ENCODE data around the gene HOXD11. TPM values are rescaled to one million over a fixed set of nuclear protein-coding genes. Genes with fewer than 3 reads are reported as not detected.

Gene HOXD11
- total RNA-seq, 4 donors from 2014 or later, result not detected

GRCh38 chr2:176111846-176112374 lies 4.8 kb downstream of the HOXD11 start:
- TF ChIP-seq CTCF (IDR thresholded peaks at IDR 0.05; ENCODE audit: low read depth), result no peak

GRCh38 chr2:176112375-176113302 lies 5.6 kb downstream of the HOXD11 start:
- TF ChIP-seq CTCF (IDR thresholded peaks at IDR 0.05; ENCODE audit: low read depth), result no peak

DNA sequence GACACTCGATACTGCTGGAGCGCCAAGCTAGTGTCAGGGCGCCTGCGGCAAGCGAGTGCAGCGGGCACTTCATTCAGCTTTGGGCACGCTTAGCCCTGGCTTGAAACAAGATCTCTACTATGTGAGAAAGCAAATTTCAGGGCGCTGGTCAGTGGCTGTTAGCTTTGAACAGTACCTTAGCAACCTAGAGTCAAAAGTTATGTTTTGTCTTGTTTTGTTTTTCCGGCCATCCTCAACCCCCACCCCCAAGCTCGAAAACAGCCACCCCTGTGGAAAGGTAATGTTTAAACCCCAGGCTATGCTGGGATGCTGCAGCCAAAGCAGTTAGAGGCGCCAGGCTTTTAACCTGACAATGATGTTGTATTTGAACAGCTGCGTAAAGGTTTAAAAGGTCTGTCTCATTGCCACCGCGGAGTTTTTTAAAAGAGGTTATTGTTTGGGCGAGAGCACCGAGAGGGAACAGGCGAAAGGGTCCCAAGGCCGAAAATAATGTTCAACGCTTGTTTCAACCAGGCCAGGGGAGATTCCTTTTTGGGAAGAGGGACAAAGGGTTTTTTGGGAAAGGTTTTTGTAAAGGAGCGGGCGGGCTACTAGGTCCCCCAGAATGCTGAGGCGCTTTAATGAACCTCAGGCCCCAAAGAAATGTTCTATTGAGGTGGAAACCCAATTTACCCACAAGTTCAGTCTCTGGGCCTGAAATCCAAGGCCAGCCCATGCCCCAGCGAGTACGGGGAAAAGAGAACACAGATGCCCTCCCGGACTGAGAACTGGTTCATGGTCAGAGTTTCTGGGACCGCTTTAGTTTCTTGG lies 7.2 kb downstream of the HOXD11 start:
- TF ChIP-seq CTCF (IDR thresholded peaks at IDR 0.05; ENCODE audit: low read depth), result no peak

DNA sequence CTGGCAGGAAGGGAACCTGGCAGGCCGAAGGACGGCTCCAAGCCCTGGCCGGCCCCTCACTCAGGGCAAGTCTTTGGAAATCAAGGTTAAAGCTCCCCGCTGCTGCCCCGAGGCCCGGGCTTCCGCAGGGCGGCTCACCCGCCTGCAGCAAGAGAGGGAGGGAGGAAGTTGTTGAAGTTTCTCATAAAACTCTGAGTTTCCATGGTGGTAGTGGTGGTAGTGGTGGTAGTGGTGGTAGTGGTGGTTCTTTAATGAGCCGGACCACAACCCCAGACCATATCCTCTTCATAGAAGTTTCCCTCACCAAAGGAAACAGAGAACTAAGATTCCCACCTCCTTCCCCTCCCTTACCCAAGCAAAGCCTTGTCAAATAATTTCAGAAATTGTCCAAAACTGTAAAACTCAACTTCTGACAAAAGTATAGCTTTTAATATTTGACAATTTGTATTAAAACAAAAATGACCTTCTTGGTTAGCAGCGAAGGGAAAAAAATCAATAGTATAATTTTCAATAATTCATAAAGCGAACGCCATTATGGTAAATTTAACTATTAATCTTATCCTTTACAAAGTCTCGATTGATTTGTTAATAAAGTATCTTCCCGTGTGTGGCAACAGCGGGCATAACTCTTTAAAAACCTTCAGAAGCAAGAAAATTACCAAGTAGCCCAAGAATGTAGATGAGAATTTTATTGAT lies 8.0 kb downstream of the HOXD11 start:
- TF ChIP-seq CTCF (IDR thresholded peaks at IDR 0.05; ENCODE audit: low read depth), result no peak

GRCh38 chr2:176115883-176116813 lies 9.1 kb downstream of the HOXD11 start, which contains the start of gene HOXD10:
HOXD10 (plus strand) TSS chr2:176116778; CDS start chr2:176116834, 56 bp downstream.
- no peak for TF ChIP-seq CTCF (IDR thresholded peaks at IDR 0.05; ENCODE audit: low read depth)

- no peak for TF ChIP-seq CTCF (IDR thresholded peaks at IDR 0.05; ENCODE audit: low read depth)
Measured at GRCh38 chr2:176117162-176117822, 10.2 kb downstream of the HOXD11 start.
